Measurements from ENCODE around the gene SKAP2. TPM values are rescaled to one million over a fixed set of nuclear protein-coding genes. Genes with fewer than 3 reads are reported as not detected.

The SKAP2 gene
- total RNA-seq, 1 donor from 2014 or later, result 50.8 TPM

DNA sequence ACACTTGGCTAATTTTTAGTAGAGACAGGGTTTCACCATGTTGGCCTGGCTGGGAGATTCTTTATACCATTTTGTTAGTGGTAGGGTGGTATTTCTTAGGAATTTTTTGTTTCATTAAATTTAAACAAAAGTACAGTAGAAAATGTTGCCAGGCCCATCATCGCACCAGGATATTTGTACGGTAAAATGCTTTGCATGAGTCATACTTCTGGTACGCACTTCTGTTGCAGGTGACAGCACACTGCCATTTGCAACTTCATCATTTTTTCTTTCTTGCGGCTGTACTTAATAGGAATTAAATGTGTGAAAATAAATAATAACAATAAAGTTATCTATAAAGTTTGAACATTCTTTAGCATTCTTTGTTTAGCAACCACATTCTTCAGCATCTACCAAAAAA is 195.6 kb downstream of the SKAP2 start:
- Mint-ChIP-seq H3K9me3 (no peaks in the 10 kb centered on the region), H3K27ac (no peak overlapping the region), H3K27me3 (ENCODE audit: low read depth) (no peaks in the 10 kb centered on the region), H3K4me1 (peaks cover 64% of the 10 kb centered on the region), H3K36me3 (no peaks in the 10 kb centered on the region), H3K4me3 (no peak overlapping the region)
- TF ChIP-seq, protein P1, sequence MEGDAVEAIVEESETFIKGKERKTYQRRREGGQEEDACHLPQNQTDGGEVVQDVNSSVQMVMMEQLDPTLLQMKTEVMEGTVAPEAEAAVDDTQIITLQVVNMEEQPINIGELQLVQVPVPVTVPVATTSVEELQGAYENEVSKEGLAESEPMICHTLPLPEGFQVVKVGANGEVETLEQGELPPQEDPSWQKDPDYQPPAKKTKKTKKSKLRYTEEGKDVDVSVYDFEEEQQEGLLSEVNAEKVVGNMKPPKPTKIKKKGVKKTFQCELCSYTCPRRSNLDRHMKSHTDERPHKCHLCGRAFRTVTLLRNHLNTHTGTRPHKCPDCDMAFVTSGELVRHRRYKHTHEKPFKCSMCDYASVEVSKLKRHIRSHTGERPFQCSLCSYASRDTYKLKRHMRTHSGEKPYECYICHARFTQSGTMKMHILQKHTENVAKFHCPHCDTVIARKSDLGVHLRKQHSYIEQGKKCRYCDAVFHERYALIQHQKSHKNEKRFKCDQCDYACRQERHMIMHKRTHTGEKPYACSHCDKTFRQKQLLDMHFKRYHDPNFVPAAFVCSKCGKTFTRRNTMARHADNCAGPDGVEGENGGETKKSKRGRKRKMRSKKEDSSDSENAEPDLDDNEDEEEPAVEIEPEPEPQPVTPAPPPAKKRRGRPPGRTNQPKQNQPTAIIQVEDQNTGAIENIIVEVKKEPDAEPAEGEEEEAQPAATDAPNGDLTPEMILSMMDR (IDR thresholded peaks at IDR 0.05; ENCODE audit: unreplicated experiment), result no peak
- no peak for DNase-seq (ENCODE audit: low spot score in 2 of 2, unreplicated experiment in 2 of 2)

GRCh38 chr7:26667514-26668133 is 196.8 kb downstream of the SKAP2 start:
- peak; percentile 43 to 68 for DNase-seq (ENCODE audit: low spot score in 2 of 2, unreplicated experiment in 2 of 2)
- H3K4me1 Mint-ChIP-seq, result peaks cover 65% of the 10 kb centered on the region
- no peaks in the 10 kb centered on the region for H3K36me3 Mint-ChIP-seq
- H3K9me3 Mint-ChIP-seq, result no peaks in the 10 kb centered on the region
- H3K27me3 Mint-ChIP-seq (ENCODE audit: low read depth), result no peaks in the 10 kb centered on the region
- H3K27ac Mint-ChIP-seq, result peak overlapping the region; percentile 82
- no peak overlapping the region for H3K4me3 Mint-ChIP-seq
- TF ChIP-seq, protein P1 (IDR thresholded peaks at IDR 0.05; ENCODE audit: unreplicated experiment), result peak; percentile 72

- no peaks in the 10 kb centered on the region for H3K9me3 Mint-ChIP-seq
- no peaks in the 10 kb centered on the region for H3K36me3 Mint-ChIP-seq
- no peaks in the 10 kb centered on the region for H3K27me3 Mint-ChIP-seq (ENCODE audit: low read depth)
- peaks cover 78% of the 10 kb centered on the region for H3K4me1 Mint-ChIP-seq
- H3K4me3 Mint-ChIP-seq, result peak overlapping the region; percentile 44
- H3K27ac Mint-ChIP-seq, result peak overlapping the region; percentile 98
- TF ChIP-seq, protein P1 (IDR thresholded peaks at IDR 0.05; ENCODE audit: unreplicated experiment), result no peak
- no peak for DNase-seq (ENCODE audit: low spot score in 2 of 2, unreplicated experiment in 2 of 2)
Observed at GRCh38 chr7:26664735-26665416, 199.5 kb downstream of the SKAP2 start.

- H3K27me3 Mint-ChIP-seq (ENCODE audit: low read depth), result no peaks in the 10 kb centered on the region
- peaks cover 82% of the 10 kb centered on the region for H3K4me1 Mint-ChIP-seq
- TF ChIP-seq, protein P1 (IDR thresholded peaks at IDR 0.05; ENCODE audit: unreplicated experiment), result no peak
- H3K4me3 Mint-ChIP-seq, result no peak overlapping the region
- no peaks in the 10 kb centered on the region for H3K36me3 Mint-ChIP-seq
- H3K9me3 Mint-ChIP-seq, result no peaks in the 10 kb centered on the region
- no peak for DNase-seq (ENCODE audit: low spot score in 2 of 2, unreplicated experiment in 2 of 2)
- peak overlapping the region; percentile 98 for H3K27ac Mint-ChIP-seq
Observed at GRCh38 chr7:26664274-26664673, 200.1 kb downstream of the SKAP2 start.

- TF ChIP-seq, protein P1 (IDR thresholded peaks at IDR 0.05; ENCODE audit: unreplicated experiment), result no peak
- DNase-seq (ENCODE audit: low spot score in 2 of 2, unreplicated experiment in 2 of 2), result no peak
- Mint-ChIP-seq H3K27me3 (ENCODE audit: low read depth) (no peaks in the 10 kb centered on the region), H3K27ac (peak overlapping the region; percentile 98), H3K4me1 (peaks cover 86% of the 10 kb centered on the region), H3K4me3 (no peak overlapping the region), H3K36me3 (no peaks in the 10 kb centered on the region), H3K9me3 (no peaks in the 10 kb centered on the region)
Observed at GRCh38 chr7:26663874-26664273, 200.5 kb downstream of the SKAP2 start.

Measured in mesothelial cell of epicardium (in vitro differentiated cells).